A549 (cell line): Measurements from ENCODE around the gene SSMEM1.

Source experiments
- CTCF ChIP-seq: fragments of >200 bp; sonication (Bioruptor Twin); formaldehyde crosslinking; IDR thresholded peaks from 3 replicates; pipeline ENCODE4 v1.5.1; 2016
- MAX ChIP-seq: IDR thresholded peaks from 2 replicates; pipeline ENCODE4 v1.6.1; 2012
- PHF8 ChIP-seq: fragments of 200-600 bp; sonication (generic); IDR thresholded peaks from 2 replicates; pipeline ENCODE4 v1.6.1; 2016; ENCODE audit warnings: low read depth, mild to moderate bottlenecking, antibody characterized with exemption, moderate library complexity, borderline replicate concordance
- POLR2A ChIP-seq: IDR thresholded peaks from 2 replicates; pipeline ENCODE4 v1.6.1; 2012; ENCODE audit warnings: mild to moderate bottlenecking, low read length
- REST ChIP-seq: fragments of 200-600 bp; sonication (generic); IDR thresholded peaks from 2 replicates; pipeline ENCODE4 v1.6.1; 2016; ENCODE audit warnings: antibody characterized with exemption, mild to moderate bottlenecking, moderate library complexity
- RFX5 ChIP-seq: fragments of 450-650 bp; IDR thresholded peaks from 2 replicates; pipeline ENCODE4 v1.7.1; 2014; ENCODE audit warnings: antibody characterized with exemption, mild to moderate bottlenecking, moderate library complexity

- no peak for TF ChIP-seq POLR2A
- no peak for TF ChIP-seq CTCF
- no peak for TF ChIP-seq RFX5
- no peak for TF ChIP-seq PHF8
- no peak for TF ChIP-seq REST
- no peak for TF ChIP-seq MAX
These were observed 33.3 kb upstream of the SSMEM1 start for GRCh38 chr7:130174237-130174959.
